ENCODE results near the gene MICB.

The MICB gene

DNA sequence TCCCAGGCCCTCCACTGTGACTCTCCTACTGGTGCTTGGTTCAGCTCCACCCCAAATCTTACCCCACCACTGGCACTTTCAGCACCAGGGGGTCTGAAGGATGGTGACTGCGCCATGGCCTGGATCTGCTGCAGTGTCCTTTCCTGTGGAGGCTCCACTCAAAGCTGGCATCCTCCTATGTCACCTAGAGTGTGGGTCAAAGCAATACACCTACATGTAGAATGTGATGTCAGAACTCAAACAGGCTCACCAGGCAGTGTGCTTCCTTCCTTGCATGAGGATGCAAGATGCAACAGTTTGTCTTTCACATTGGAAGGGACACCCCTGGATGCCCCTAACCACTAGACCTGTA is 32.8 kb upstream of the MICB start:
- H3K9me3 ChIP-seq (ENCODE audit: insufficient read depth, low read depth, low read length): no peaks in the 10 kb centered on the region
- H3K36me3 ChIP-seq (ENCODE audit: insufficient read depth, low read length): no peaks in the 10 kb centered on the region
- H3K4me3 ChIP-seq (ENCODE audit: low read length, poor library complexity, severe bottlenecking): peak overlapping the region; percentile 71
- TF ChIP-seq EZH2phosphoT487 (IDR thresholded peaks at IDR 0.05; ENCODE audit: borderline replicate concordance): no peak
- TF ChIP-seq, protein P1, sequence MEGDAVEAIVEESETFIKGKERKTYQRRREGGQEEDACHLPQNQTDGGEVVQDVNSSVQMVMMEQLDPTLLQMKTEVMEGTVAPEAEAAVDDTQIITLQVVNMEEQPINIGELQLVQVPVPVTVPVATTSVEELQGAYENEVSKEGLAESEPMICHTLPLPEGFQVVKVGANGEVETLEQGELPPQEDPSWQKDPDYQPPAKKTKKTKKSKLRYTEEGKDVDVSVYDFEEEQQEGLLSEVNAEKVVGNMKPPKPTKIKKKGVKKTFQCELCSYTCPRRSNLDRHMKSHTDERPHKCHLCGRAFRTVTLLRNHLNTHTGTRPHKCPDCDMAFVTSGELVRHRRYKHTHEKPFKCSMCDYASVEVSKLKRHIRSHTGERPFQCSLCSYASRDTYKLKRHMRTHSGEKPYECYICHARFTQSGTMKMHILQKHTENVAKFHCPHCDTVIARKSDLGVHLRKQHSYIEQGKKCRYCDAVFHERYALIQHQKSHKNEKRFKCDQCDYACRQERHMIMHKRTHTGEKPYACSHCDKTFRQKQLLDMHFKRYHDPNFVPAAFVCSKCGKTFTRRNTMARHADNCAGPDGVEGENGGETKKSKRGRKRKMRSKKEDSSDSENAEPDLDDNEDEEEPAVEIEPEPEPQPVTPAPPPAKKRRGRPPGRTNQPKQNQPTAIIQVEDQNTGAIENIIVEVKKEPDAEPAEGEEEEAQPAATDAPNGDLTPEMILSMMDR (conservative IDR thresholded peaks at IDR 0.05; ENCODE audit: low read length): no peak
- H3K4me1 ChIP-seq (ENCODE audit: insufficient read depth, low read length, poor library complexity, severe bottlenecking): peaks cover 3% of the 10 kb centered on the region
- H4K20me1 ChIP-seq (ENCODE audit: insufficient read depth, low read length, poor library complexity, severe bottlenecking): no peaks in the 10 kb centered on the region
- H3K4me2 ChIP-seq (ENCODE audit: low read depth, low read length, poor library complexity, severe bottlenecking): no peak overlapping the region
- no peaks in the 10 kb centered on the region for H3K27me3 ChIP-seq (ENCODE audit: insufficient read depth, low read length, poor library complexity, severe bottlenecking)
- no peak overlapping the region for H2AFZ ChIP-seq (ENCODE audit: low read length)
- no peaks in the 10 kb centered on the region for H3K9me2 ChIP-seq (replicated peaks; ENCODE audit: low read depth, low read length)
- no peak overlapping the region for H3K9ac ChIP-seq (ENCODE audit: low read depth, low read length, poor library complexity, severe bottlenecking)
- peaks cover 13% of the 10 kb centered on the region for H3K79me2 ChIP-seq (ENCODE audit: insufficient read depth, low read length)
- H3F3A ChIP-seq (ENCODE audit: low read depth): no peaks in the 10 kb centered on the region

DNA sequence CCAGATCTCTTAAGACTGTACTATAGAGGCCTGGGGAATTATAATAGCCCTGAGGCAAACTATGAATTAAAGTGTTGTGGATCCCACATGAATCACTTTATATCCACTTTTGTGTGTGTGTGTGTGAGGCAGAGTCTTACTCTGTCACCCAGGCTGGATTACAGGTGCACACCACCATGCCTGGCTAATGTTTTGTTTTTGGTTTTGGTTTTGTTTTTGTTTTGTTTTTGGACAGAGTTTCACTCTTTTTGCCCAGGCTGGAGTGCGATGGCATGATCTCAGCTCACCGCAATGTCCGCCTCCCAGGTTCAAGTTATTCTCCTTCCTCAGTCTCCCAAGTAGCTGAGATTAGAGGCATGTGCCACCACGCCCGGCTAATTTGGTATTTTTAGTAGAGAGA is 32.2 kb upstream of the MICB start:
- H3K79me2 ChIP-seq (ENCODE audit: insufficient read depth, low read length): peaks cover 13% of the 10 kb centered on the region
- H3K4me2 ChIP-seq (ENCODE audit: low read depth, low read length, poor library complexity, severe bottlenecking): no peak overlapping the region
- H2AFZ ChIP-seq (ENCODE audit: low read length): no peak overlapping the region
- H3F3A ChIP-seq (ENCODE audit: low read depth): no peaks in the 10 kb centered on the region
- H3K4me3 ChIP-seq (ENCODE audit: low read length, poor library complexity, severe bottlenecking): no peak overlapping the region
- TF ChIP-seq, protein P1 (conservative IDR thresholded peaks at IDR 0.05; ENCODE audit: low read length): no peak
- TF ChIP-seq EZH2phosphoT487 (IDR thresholded peaks at IDR 0.05; ENCODE audit: borderline replicate concordance): no peak
- H3K9me2 ChIP-seq (replicated peaks; ENCODE audit: low read depth, low read length): no peaks in the 10 kb centered on the region
- no peak overlapping the region for H3K9ac ChIP-seq (ENCODE audit: low read depth, low read length, poor library complexity, severe bottlenecking)
- H3K27me3 ChIP-seq (ENCODE audit: insufficient read depth, low read length, poor library complexity, severe bottlenecking): no peaks in the 10 kb centered on the region
- H3K9me3 ChIP-seq (ENCODE audit: insufficient read depth, low read depth, low read length): no peaks in the 10 kb centered on the region
- H4K20me1 ChIP-seq (ENCODE audit: insufficient read depth, low read length, poor library complexity, severe bottlenecking): no peaks in the 10 kb centered on the region
- H3K4me1 ChIP-seq (ENCODE audit: insufficient read depth, low read length, poor library complexity, severe bottlenecking): peaks cover 3% of the 10 kb centered on the region
- H3K36me3 ChIP-seq (ENCODE audit: insufficient read depth, low read length): no peaks in the 10 kb centered on the region

DNA sequence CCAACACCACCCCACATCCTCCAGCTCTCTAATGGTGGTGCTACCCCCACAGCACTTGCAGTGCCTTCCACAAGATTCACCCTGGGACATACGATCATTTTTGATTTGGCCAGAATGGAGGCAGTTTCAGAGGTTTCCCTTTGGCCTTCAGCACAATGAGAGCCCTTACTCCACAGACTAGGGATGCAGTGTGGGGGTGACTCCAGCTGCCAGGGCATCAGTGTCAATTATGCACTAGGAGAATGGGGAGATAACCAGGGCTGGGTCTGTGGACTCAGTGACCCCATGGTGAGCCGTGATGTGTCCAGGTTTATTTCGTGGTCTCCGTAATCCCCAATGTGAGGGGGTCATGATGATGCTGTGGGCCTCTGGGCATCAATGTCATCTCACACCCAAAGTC is 31.5 kb upstream of the MICB start:
- Histone ChIP-seq H3F3A (ENCODE audit: low read depth) (no peaks in the 10 kb centered on the region), H3K4me3 (ENCODE audit: low read length, poor library complexity, severe bottlenecking) (no peak overlapping the region), H3K79me2 (ENCODE audit: insufficient read depth, low read length) (peaks cover 13% of the 10 kb centered on the region), H3K27me3 (ENCODE audit: insufficient read depth, low read length, poor library complexity, severe bottlenecking) (no peaks in the 10 kb centered on the region), H3K4me2 (ENCODE audit: low read depth, low read length, poor library complexity, severe bottlenecking) (no peak overlapping the region), H3K9me2 (replicated peaks; ENCODE audit: low read depth, low read length) (no peaks in the 10 kb centered on the region), H3K36me3 (ENCODE audit: insufficient read depth, low read length) (no peaks in the 10 kb centered on the region), H2AFZ (ENCODE audit: low read length) (no peak overlapping the region), H3K9ac (ENCODE audit: low read depth, low read length, poor library complexity, severe bottlenecking) (no peak overlapping the region), H3K9me3 (ENCODE audit: insufficient read depth, low read depth, low read length) (no peaks in the 10 kb centered on the region), H3K4me1 (ENCODE audit: insufficient read depth, low read length, poor library complexity, severe bottlenecking) (peaks cover 3% of the 10 kb centered on the region), H4K20me1 (ENCODE audit: insufficient read depth, low read length, poor library complexity, severe bottlenecking) (no peaks in the 10 kb centered on the region)
- TF ChIP-seq, protein P1 (conservative IDR thresholded peaks at IDR 0.05; ENCODE audit: low read length): no peak
- TF ChIP-seq EZH2phosphoT487 (IDR thresholded peaks at IDR 0.05; ENCODE audit: borderline replicate concordance): no peak
